GM18505 (cell line): ENCODE results near the gene TMEFF1.
A peak's percentile ranks its signal among the peaks of the same experiment; 100 is the strongest.

Experiments used
- ATAC-seq: cut with Tn5 transposase; IDR thresholded peaks from one replicate; pipeline ENCODE4 v1.9.1; 2021; ENCODE audit not compliant: unreplicated experiment
- POLR2A ChIP-seq: IDR thresholded peaks from 4 replicates; pipeline ENCODE4 v1.6.1; 2011; ENCODE audit warnings: borderline replicate concordance; ENCODE audit not compliant: insufficient read depth, insufficient read length; ENCODE audit errors: extremely low read depth

Gene TMEFF1

DNA sequence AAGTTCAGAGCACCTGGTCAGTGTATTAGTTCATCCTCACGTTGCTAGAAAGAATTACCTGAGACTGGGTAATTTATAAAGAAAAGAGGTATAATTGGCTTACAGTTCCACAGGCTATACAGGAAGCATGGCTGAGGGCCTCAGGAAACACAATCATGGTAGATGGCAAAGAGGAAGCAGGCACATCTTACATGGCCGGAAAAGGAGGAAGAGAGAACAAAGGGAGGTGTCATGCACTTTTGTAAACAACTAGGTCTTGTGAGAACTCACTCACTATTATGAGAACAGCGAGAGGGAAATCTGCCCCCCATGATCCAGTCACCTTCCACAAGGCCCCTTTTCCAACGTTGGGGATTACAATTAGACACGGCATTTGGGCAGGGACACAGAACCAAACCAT lies 76.1 kb downstream of the TMEFF1 start:
- TF ChIP-seq POLR2A = no peak
- no peak for ATAC-seq

DNA sequence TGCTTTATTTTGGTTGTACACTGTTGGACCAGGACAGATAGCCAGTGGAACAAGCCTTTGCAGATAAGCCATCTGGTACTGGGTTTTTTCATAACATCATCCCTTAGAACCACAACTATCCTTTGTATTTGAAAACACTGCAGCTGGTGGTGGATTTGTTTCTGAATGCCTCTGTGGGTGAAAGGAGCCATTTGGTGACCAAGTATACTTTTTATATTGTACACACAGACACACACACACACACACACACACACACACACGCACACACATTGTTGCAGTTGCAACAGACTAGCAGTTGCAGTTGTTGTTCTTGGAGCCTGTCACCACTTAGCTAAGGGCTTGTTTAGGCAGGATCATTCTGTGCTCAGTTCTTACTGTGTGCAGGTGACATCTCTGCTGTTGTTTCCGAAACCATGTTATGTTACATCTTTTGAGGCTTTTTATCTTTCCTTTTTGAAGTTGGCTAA lies 82.0 kb downstream of the TMEFF1 start:
- ATAC-seq = peak; percentile 34
- no peak for TF ChIP-seq POLR2A

GRCh38 chr9:100555471-100555870 lies 82.5 kb downstream of the TMEFF1 start:
- TF ChIP-seq POLR2A = no peak
- peak; percentile 66 for ATAC-seq

- TF ChIP-seq POLR2A = no peak
- no peak for ATAC-seq
Measured at GRCh38 chr9:100557053-100557452, 84.1 kb downstream of the TMEFF1 start.

- no peak for ATAC-seq
- no peak for TF ChIP-seq POLR2A
Measured at GRCh38 chr9:100561256-100561655, 88.3 kb downstream of the TMEFF1 start.

- no peak for TF ChIP-seq POLR2A
- no peak for ATAC-seq
Measured at GRCh38 chr9:100567856-100568255, 94.9 kb downstream of the TMEFF1 start.

GRCh38 chr9:100573655-100574260 lies 100.8 kb downstream of the TMEFF1 start:
- no peak for ATAC-seq
- no peak for TF ChIP-seq POLR2A

- no peak for ATAC-seq
- no peak for TF ChIP-seq POLR2A
Measured at GRCh38 chr9:100575006-100575405, 102.1 kb downstream of the TMEFF1 start.

- no peak for ATAC-seq
- TF ChIP-seq POLR2A = no peak
Measured at GRCh38 chr9:100575765-100576386, 102.9 kb downstream of the TMEFF1 start.

DNA sequence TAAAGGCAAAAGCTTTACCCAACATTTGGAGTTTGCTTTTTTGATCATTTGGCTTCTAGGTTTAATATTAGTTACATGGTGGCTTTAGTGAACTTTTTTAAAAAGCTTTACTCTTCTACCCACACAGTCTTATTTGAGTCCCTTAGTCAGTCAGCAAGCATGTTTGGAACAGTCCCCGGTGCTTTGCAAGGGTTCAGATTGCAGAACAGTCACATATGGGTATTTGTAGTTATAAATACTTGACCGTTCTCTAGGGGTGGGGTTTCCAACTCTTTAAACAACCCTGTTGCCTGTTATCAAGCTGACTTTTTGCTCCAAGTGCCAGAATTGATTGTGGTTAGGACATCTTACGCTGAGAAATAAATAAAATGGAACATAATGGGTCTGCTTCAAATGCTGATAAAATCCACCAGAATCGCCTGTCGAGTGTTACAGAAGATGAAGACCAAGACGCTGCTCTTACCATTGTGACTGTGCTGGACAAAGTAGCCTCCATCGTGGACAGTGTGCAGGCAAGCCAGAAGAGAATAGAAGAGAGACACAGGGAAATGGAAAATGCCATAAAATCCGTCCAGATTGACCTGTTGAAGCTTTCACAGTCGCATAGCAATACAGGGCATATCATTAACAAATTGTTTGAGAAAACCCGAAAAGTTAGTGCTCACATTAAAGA lies 105.0 kb downstream of the TMEFF1 start, which contains the start of gene CAVIN4:
Gene CAVIN4 (plus strand): TSS at position 304 of the 673 bp plus-strand sequence. CDS start 65 bp downstream, at position 369.
- no peak for ATAC-seq

GRCh38 chr9:100578610-100579009 lies 105.7 kb downstream of the TMEFF1 start:
- ATAC-seq = no peak
- TF ChIP-seq POLR2A = no peak

More for the DNA sequence above, 105.0 kb downstream of the TMEFF1 start, which contains the start of gene CAVIN4:
- no peak for TF ChIP-seq POLR2A

- no peak for ATAC-seq
- TF ChIP-seq POLR2A = no peak
Measured at GRCh38 chr9:100579665-100580064, 106.7 kb downstream of the TMEFF1 start.

DNA sequence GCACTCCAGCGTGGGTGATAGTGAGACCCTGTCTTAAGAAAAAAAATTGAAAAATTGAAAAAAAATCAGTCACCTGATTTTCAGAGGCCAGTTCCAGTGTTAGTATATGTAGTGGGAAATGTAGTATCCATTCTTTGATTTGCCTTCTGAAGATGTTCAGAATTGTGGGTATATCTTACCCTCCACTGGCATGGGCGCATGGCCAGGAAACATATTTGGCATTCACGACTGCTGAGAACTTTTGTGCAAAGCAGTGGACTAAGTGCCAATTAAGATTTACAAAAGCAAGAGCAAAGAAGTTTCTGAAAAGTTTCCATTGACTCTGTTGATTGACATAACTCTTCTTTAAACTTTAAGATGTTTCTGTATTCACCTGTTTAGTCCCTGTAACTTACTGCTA lies 107.3 kb downstream of the TMEFF1 start:
- TF ChIP-seq POLR2A = no peak

DNA sequence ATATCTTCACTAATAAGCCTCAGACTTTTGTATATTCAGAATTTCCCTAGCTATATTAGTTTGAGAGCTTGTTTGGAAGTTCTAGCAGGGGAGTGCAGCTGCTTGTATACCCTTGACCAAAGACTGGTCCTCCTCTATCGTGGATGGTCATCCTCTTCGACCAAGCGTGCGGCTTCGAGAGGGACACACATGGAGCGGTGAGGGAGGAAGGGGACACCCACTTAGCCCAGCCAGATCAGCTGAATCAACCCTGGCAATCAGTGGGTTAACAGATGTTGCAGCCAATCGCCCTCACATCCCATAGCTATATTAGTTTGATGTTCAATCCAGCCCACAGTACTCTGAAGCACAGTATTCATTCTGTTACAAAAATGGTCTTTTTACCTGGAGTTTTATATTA lies 108.1 kb downstream of the TMEFF1 start:
- ATAC-seq = no peak

More for the DNA sequence above, 107.3 kb downstream of the TMEFF1 start:
- no peak for ATAC-seq

GRCh38 chr9:100581661-100582060 lies 108.7 kb downstream of the TMEFF1 start:
- no peak for TF ChIP-seq POLR2A
- no peak for ATAC-seq

More for the DNA sequence above, 108.1 kb downstream of the TMEFF1 start:
- no peak for TF ChIP-seq POLR2A
